Parathyroid adenoma (tissue), 2 donors: ENCODE measurements around the gene LRIG2.
"Not testable (repeated sequence)": the region's sequence is repeated elsewhere in the genome, so short reads cannot be mapped to it uniquely, and the experiment has no call there.

Source experiments
- H2AFZ ChIP-seq: fragments of 300-600 bp; sonication (generic); one replicate; pipeline ENCODE4 v1.7.0; 2017; ENCODE audit warnings: antibody characterized with exemption, mild to moderate bottlenecking
- H3K27ac ChIP-seq: fragments of 300-600 bp; sonication (generic); one replicate; pipeline ENCODE4 v1.7.0; 2017
- H3K27me3 ChIP-seq: fragments of 300-600 bp; sonication (generic); one replicate; pipeline ENCODE4 v1.7.0; 2017; ENCODE audit warnings: low read length; ENCODE audit not compliant: control insufficient read depth, insufficient read depth
- H3K36me3 ChIP-seq: fragments of 300-600 bp; sonication (generic); one replicate; pipeline ENCODE4 v1.7.0; 2017; ENCODE audit warnings: low read length; ENCODE audit not compliant: control insufficient read depth, insufficient read depth
- H3K4me1 ChIP-seq: fragments of 300-600 bp; sonication (generic); one replicate; pipeline ENCODE4 v1.7.0; 2017; ENCODE audit warnings: control low read depth
- H3K4me2 ChIP-seq: fragments of 300-600 bp; sonication (generic); one replicate; pipeline ENCODE4 v1.7.0; 2017; ENCODE audit warnings: low read length
- H3K4me3 ChIP-seq: fragments of 300-600 bp; sonication (generic); one replicate; pipeline ENCODE4 v1.7.0; 2017; ENCODE audit warnings: low read depth, low read length
- H3K79me2 ChIP-seq: fragments of 300-600 bp; sonication (generic); one replicate; pipeline ENCODE4 v1.7.0; 2017; ENCODE audit warnings: control low read depth
- H3K9ac ChIP-seq: fragments of 300-600 bp; sonication (generic); one replicate; pipeline ENCODE4 v1.7.0; 2017; ENCODE audit warnings: mild to moderate bottlenecking
- H3K9me3 ChIP-seq: fragments of 300-600 bp; sonication (generic); one replicate; pipeline ENCODE4 v1.7.0; 2017; ENCODE audit warnings: low read length; ENCODE audit not compliant: control insufficient read depth
- TF ChIP-seq, protein P1 (sequence below): fragments of 300-600 bp; sonication (generic); IDR thresholded peaks from one replicate; pipeline ENCODE4 v1.7.0; 2017; ENCODE audit warnings: antibody characterized with exemption, mild to moderate bottlenecking
- donor health status: primary hyperparathyroidism.

The LRIG2 gene

DNA sequence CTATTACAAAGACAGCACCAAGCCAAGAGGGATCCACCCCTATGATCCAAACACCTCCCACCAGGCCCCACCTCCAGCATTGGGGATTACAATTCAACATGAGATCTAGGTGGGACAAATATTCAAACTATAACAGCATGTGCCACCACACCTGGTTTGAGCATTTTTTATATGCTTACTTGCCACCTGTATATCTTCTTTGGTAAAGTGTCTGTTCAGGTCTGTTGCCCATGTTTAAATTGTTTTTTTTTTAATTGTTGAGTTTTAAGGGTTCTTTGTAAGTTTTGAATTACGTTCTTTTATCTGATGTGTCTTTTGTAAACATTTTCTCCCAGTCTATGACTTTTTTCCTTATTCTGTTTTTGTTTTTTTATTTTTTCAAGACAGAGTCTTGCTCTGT, 83.4 kb downstream of the LRIG2 start:
- Histone ChIP-seq H3K4me2 (no peak overlapping the region), H3K9ac (no peak overlapping the region), H3K36me3 (no peaks in the 10 kb centered on the region), H3K9me3 (no peaks in the 10 kb centered on the region), H3K27ac (no peak overlapping the region), H3K4me3 (no peak overlapping the region), H3K79me2 (no peaks in the 10 kb centered on the region), H3K4me1 (no peaks in the 10 kb centered on the region), H2AFZ (no peak overlapping the region), H3K27me3 (no peaks in the 10 kb centered on the region)
- TF ChIP-seq, protein P1, sequence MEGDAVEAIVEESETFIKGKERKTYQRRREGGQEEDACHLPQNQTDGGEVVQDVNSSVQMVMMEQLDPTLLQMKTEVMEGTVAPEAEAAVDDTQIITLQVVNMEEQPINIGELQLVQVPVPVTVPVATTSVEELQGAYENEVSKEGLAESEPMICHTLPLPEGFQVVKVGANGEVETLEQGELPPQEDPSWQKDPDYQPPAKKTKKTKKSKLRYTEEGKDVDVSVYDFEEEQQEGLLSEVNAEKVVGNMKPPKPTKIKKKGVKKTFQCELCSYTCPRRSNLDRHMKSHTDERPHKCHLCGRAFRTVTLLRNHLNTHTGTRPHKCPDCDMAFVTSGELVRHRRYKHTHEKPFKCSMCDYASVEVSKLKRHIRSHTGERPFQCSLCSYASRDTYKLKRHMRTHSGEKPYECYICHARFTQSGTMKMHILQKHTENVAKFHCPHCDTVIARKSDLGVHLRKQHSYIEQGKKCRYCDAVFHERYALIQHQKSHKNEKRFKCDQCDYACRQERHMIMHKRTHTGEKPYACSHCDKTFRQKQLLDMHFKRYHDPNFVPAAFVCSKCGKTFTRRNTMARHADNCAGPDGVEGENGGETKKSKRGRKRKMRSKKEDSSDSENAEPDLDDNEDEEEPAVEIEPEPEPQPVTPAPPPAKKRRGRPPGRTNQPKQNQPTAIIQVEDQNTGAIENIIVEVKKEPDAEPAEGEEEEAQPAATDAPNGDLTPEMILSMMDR = no peak

DNA sequence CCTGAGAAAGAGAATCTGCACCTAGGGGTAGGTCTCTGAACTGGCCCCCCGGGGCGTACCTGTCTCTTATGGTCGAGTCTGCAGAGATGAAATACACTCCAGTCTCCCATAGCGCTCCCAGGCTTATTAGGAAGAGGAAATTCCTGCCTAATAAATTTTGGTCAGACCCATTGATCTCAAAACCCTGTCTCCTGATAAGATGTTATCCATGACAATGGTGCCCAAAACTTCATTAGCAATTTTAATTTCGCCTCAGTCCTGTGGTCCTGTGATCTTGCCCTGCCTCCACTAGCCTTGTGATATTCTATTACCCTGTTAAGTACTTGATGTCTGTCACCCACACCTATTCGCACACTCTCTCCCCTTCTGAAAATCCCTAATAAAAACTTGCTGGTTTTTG, 85.7 kb downstream of the LRIG2 start:
- H3K4me3 ChIP-seq, H3K9ac ChIP-seq, H3K79me2 ChIP-seq, H3K27ac ChIP-seq, H3K4me2 ChIP-seq, H3K27me3 ChIP-seq, H3K36me3 ChIP-seq, H2AFZ ChIP-seq, H3K4me1 ChIP-seq, H3K9me3 ChIP-seq: not testable (repeated sequence)

DNA sequence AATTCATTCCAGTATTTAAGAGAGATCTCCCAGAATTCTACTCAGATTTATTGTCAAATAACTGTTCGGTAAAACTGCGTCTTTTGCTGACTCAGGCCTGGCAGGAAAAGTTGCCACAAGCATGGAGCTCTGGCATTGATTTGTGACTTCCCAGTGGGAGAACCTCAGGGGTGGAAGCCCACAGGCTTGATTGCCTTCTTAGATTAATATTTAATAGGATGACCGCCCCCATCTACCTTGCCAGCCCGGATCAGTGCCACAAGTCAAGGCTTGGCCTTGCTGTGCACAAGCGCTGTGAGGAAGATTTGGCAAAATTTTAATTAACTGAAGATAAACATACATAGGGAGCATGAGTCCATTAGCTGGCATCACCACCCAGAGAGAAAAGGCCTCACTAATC, 93.5 kb downstream of the LRIG2 start:
- no peaks in the 10 kb centered on the region for H3K9me3 ChIP-seq
- H3K79me2 ChIP-seq = no peaks in the 10 kb centered on the region
- H3K4me3 ChIP-seq = no peak overlapping the region
- TF ChIP-seq, protein P1 = no peak
- no peak overlapping the region for H2AFZ ChIP-seq
- H3K4me2 ChIP-seq = no peak overlapping the region
- no peak overlapping the region for H3K9ac ChIP-seq
- no peaks in the 10 kb centered on the region for H3K36me3 ChIP-seq
- H3K27me3 ChIP-seq = no peaks in the 10 kb centered on the region
- H3K4me1 ChIP-seq = no peaks in the 10 kb centered on the region
- H3K27ac ChIP-seq = no peak overlapping the region

DNA sequence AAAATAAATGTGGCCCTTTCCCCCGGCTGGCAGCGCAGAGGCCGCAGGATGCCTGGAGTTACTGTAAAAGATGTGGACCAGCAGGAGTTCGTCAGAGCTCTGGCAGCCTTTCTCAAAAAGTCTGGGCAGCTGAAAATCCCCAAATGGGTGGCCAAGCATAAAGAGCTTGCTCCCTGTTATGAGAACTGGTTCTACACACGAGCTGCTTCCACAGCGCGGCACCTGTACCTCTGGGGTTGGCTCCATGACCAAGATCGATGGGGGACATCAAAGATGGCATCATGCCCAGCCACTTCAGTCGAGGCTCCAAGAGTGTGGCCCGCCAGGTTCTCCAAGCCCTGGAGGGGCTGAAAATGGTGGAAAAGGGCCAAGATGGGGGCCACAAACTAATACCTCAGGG, 95.9 kb downstream of the LRIG2 start:
- H2AFZ ChIP-seq = no peak overlapping the region
- H3K4me1 ChIP-seq = no peaks in the 10 kb centered on the region
- H3K9me3 ChIP-seq = no peaks in the 10 kb centered on the region
- TF ChIP-seq, protein P1 = no peak
- H3K4me3 ChIP-seq = no peak overlapping the region
- H3K27me3 ChIP-seq = no peaks in the 10 kb centered on the region
- H3K4me2 ChIP-seq = no peak overlapping the region
- no peaks in the 10 kb centered on the region for H3K79me2 ChIP-seq
- H3K27ac ChIP-seq = no peak overlapping the region
- no peaks in the 10 kb centered on the region for H3K36me3 ChIP-seq
- H3K9ac ChIP-seq = no peak overlapping the region

DNA sequence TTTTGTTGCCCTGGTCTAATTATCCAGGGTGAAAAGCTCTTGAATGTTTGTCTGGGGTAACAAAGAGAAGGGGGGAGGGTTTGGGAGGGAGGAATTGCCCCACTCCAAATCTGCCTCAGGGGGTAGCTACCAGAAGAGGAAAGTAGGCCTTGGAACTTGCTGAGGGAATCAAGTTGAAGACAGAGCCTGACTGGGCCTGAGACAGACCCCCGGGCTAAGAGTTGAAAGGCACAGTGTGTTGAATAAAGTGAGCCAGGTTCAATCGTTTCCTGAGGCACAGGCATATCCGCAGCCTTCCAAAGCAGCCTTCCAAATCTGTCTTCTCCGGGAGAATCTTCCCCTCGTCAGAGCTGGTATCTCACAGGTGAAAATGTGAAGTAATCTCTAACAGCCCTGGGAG, 96.6 kb downstream of the LRIG2 start:
- no peak overlapping the region for H3K9ac ChIP-seq
- H3K4me2 ChIP-seq = no peak overlapping the region
- no peak overlapping the region for H3K4me3 ChIP-seq
- TF ChIP-seq, protein P1 = no peak
- H3K79me2 ChIP-seq = no peaks in the 10 kb centered on the region
- no peaks in the 10 kb centered on the region for H3K27me3 ChIP-seq
- H2AFZ ChIP-seq = no peak overlapping the region
- no peak overlapping the region for H3K27ac ChIP-seq
- no peaks in the 10 kb centered on the region for H3K36me3 ChIP-seq
- H3K4me1 ChIP-seq = no peaks in the 10 kb centered on the region
- no peaks in the 10 kb centered on the region for H3K9me3 ChIP-seq
